ENCODE results near the gene CAMTA2. TPM values are rescaled to one million over a fixed set of nuclear protein-coding genes. Genes with fewer than 3 reads are reported as not detected.

CAMTA2 gene
- 10 to 100 TPM in 3 of 4 donors, 1 to 10 TPM in 1; 6.9 to 19.6 (median 13.4) TPM for total RNA-seq

- DNase-seq, result no peak
- Histone ChIP-seq H3K36me3 (peaks cover 0 to 38% (median 0%) of the 10 kb centered on the region in 3 donors), H3K27ac (peak within 1 kb of the TSS; percentile 91 to 98 (median 96)), H3K9me3 (no peaks in the 10 kb centered on the region), H3K4me1 (peaks cover 20 to 37% (median 23%) of the 10 kb centered on the region in 3 donors), H3K27me3 (no peaks in the 10 kb centered on the region), H3K4me3 (peak within 1 kb of the TSS; percentile 62 to 99 (median 87))
- TF ChIP-seq POLR2A (IDR thresholded peaks at IDR 0.05) (peak in 3 of 4 donors; percentile 27 to 80 (median 70)), CTCF (IDR thresholded peaks at IDR 0.05) (peak; percentile 65 to 85 (median 74))
- 0% methylated on average over 2 to 3 of the region's 78 CpGs for WGBS, 2 donors
- intact Hi-C loops (cut with DNase I), result no loop called here
Measured at GRCh38 chr17:4986951-4987766, at the start of gene CAMTA2. TSS of gene CAMTA2 (minus strand) at chr17:4987675. CDS start at chr17:4986222, 1,453 bp downstream.

- H3K36me3 ChIP-seq, result no peaks in the 10 kb centered on the region
- no peak for TF ChIP-seq CTCF (IDR thresholded peaks at IDR 0.05)
- no peak for TF ChIP-seq POLR2A (IDR thresholded peaks at IDR 0.05)
- H3K4me3 ChIP-seq, result peak within 1 kb of the TSS; percentile 30 to 61 (median 41)
- DNase-seq, result no peak
- H3K27ac ChIP-seq, result peak within 1 kb of the TSS in 1 of 4 donors; percentile 38
- intact Hi-C loops (cut with DNase I), result no loop called here
- H3K4me1 ChIP-seq, result peaks cover 5 to 33% (median 9%) of the 10 kb centered on the region in 3 donors
- 5 to 10% methylated on average over 7 to 14 of the region's 24 CpGs for WGBS, 2 donors
- peaks cover 0 to 15% (median 0%) of the 10 kb centered on the region in 4 donors for H3K27me3 ChIP-seq
- no peaks in the 10 kb centered on the region for H3K9me3 ChIP-seq
Measured at GRCh38 chr17:5035315-5035714, 47.8 kb upstream of the CAMTA2 start, which contains the start of gene SLC52A1. TSS of gene SLC52A1 (minus strand) at chr17:5035426. CDS start at chr17:5034606, 820 bp downstream.

- Histone ChIP-seq H3K9me3 (no peaks in the 10 kb centered on the region), H3K4me1 (peaks cover 5 to 33% (median 9%) of the 10 kb centered on the region in 3 donors), H3K27me3 (peaks cover 0 to 15% (median 0%) of the 10 kb centered on the region in 4 donors), H3K27ac (no peak overlapping the region), H3K4me3 (peak overlapping the region in 2 of 4 donors; percentile 45 to 61), H3K36me3 (no peaks in the 10 kb centered on the region)
- 59 to 77% methylated on average over 3 to 7 of the region's 14 CpGs for WGBS, 2 donors
- intact Hi-C loops (cut with DNase I), result no loop called here
- no peak for TF ChIP-seq POLR2A (IDR thresholded peaks at IDR 0.05)
- no peak for TF ChIP-seq CTCF (IDR thresholded peaks at IDR 0.05)
- DNase-seq, result no peak
Measured at GRCh38 chr17:5034651-5035050, 47.2 kb upstream of the CAMTA2 start.

- Histone ChIP-seq H3K27me3 (peaks cover 0 to 15% (median 0%) of the 10 kb centered on the region in 4 donors), H3K9me3 (no peaks in the 10 kb centered on the region), H3K4me1 (peaks cover 5 to 33% (median 9%) of the 10 kb centered on the region in 3 donors), H3K27ac (no peak overlapping the region), H3K36me3 (no peaks in the 10 kb centered on the region), H3K4me3 (no peak overlapping the region)
- intact Hi-C loops (cut with DNase I), result no loop called here
- TF ChIP-seq POLR2A (IDR thresholded peaks at IDR 0.05), result no peak
- no peak for TF ChIP-seq CTCF (IDR thresholded peaks at IDR 0.05)
- no peak for DNase-seq
- 80 to 85% methylated on average over 1 to 5 of the region's 5 CpGs for WGBS, 2 donors
Measured at GRCh38 chr17:5034063-5034462, 46.6 kb upstream of the CAMTA2 start.

All from esophagus squamous epithelium (tissue), 5 donors.